GM19035 (cell line): Measurements from ENCODE around the gene SLC26A11.
A peak's percentile ranks its signal among the peaks of the same experiment; 100 is the strongest.

ENCODE experiments used
- ATAC-seq: cut with Tn5 transposase; IDR thresholded peaks from one replicate; pipeline ENCODE4 v1.9.1; 2021; ENCODE audit not compliant: unreplicated experiment

SLC26A11 gene

GRCh38 chr17:80216473-80217456, 3.5 kb upstream of the SLC26A11 start:
- ATAC-seq, result no peak

- no peak for ATAC-seq
These were observed 2.4 kb upstream of the SLC26A11 start for GRCh38 chr17:80217703-80218362.

- no peak for ATAC-seq
These were observed 1.8 kb upstream of the SLC26A11 start for GRCh38 chr17:80218391-80218790.

GRCh38 chr17:80219013-80219762, 1.0 kb upstream of the SLC26A11 start:
- ATAC-seq, result peak; percentile 68

DNA sequence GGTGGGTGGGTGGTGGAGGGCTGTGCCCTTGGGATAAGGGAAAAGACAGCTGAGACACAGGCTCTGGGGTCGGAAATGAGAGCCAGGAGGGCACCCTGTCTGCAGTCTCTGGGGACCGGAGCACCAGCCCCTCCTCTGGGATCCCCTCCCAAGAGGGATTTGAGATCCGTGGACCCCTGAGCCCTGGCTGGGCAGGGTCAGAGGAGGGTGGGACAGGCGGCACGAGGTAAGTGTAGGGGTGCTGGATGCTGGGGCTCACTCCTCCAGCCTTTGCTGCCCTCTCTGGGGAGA, 519 bp upstream of the SLC26A11 start:
- ATAC-seq, result peak; percentile 28

GRCh38 chr17:80220736-80221215, 549 bp downstream of the SLC26A11 start:
- ATAC-seq, result no peak

DNA sequence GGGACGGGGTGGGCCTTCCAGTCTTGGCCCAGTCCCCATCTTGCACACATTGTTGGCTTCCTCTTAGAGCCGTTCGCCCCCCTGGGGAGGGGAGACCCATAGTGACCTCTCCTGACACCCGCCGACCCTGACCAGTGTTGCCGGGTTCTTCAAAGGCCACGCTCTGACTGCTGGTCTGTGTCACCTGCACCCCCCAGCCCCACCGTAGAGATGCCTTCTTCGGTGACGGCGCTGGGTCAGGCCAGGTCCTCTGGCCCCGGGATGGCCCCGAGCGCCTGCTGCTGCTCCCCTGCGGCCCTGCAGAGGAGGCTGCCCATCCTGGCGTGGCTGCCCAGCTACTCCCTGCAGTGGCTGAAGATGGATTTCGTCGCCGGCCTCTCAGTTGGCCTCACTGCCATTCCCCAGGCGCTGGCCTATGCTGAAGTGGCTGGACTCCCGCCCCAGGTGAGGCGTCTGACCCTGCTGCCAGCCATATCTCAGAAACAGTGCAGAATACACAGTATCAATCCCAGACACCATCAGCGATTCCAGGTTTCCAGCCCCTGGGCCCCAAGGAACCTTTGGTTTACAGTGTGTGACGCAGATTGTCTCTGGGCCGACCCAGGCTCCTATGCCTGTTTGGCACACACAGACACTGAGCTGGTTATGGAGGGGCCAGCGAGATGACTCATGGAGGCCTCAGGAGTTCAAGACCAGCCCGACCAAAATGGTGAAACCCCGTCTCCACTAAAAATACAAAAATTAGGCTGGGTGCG, 1.3 kb downstream of the SLC26A11 start:
- no peak for ATAC-seq

GRCh38 chr17:80222376-80223141, 2.3 kb downstream of the SLC26A11 start:
- no peak for ATAC-seq

DNA sequence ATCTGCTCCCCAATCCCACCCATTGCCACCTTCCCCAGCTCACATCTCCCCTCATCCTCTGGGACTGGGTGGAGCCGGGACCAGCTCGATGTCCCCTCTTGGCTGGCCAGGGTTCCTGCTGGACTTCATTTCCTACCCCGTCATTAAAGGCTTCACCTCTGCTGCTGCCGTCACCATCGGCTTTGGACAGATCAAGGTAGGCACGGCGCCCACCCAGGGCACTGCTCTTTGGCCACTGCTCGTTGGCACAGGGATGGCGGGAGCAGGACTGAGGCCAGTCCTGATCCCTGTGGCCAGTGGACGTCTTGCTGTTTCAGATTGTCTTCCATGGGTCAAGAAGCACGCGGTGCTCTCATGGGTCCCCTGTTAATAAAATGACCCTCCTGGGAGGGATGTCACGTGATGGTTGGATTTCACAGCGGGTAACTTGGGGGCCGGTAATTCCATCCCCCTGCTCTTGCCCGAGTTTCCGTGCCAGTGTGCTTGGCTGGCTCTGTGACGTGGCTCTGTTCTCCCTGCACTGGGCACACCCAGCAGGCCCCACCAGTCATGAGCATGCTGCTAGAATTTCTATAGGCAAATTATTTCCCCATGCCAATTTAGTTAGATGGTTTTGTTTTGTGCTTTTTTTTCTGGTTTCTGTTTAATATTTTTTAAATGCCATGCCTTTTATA, 3.1 kb downstream of the SLC26A11 start:
- ATAC-seq, result no peak

- ATAC-seq, result no peak
These were observed 3.7 kb downstream of the SLC26A11 start for GRCh38 chr17:80223838-80224497.

GRCh38 chr17:80224683-80225082, 4.5 kb downstream of the SLC26A11 start:
- ATAC-seq, result no peak

DNA sequence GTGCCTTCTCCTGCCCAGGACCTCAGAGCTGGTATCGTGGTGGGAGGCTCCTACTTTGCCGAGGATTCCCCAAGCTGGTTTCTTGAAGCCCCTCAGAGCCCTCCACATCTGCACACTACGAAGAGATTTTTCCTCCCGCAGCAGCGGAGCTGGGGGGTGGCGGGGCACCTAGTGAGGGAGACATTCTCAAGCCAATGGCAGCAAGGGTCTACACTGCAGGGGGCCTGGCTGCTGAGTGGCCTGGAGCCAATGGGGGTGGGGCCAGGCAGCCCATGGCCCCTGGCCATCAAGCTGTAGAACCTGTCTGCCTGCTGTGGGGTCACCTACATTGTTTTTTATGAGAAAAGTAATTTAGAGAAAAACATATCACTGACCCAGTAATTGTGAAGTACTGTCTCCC, 5.0 kb downstream of the SLC26A11 start:
- no peak for ATAC-seq

DNA sequence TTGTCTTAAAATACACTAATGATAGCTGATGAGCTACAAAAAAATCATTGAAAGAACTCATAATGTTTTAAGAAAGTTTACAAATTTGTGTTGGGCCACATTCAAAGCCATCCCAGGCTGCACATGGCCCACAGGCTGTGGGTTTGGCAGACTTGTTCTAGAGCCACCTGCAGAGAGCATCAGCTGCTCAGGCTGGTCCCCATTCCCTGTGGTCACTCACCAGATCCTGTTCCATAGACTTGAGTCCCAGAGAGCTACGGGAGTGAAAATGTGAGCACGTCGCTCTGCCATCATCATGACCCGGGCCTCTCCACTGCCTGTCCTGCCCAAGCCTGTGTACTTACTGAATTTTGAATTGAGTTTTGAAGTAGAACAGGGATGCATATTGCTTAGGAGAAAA, 6.9 kb downstream of the SLC26A11 start:
- ATAC-seq, result no peak

DNA sequence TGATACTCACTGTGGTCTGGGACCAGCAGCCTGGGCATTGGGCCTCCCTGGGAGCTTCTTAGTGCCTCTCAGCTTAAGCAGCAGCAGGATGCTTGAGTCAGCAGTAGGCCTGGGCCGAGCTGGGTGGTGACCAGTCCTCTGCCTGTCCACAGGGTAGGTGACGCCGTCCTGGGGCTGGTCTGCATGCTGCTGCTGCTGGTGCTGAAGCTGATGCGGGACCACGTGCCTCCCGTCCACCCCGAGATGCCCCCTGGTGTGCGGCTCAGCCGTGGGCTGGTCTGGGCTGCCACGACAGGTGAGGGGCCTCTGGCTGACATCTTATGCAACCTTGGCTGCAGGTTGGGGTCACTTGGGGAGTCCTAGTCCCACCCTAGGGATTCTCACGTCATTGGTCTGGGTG, 7.4 kb downstream of the SLC26A11 start:
- no peak for ATAC-seq

DNA sequence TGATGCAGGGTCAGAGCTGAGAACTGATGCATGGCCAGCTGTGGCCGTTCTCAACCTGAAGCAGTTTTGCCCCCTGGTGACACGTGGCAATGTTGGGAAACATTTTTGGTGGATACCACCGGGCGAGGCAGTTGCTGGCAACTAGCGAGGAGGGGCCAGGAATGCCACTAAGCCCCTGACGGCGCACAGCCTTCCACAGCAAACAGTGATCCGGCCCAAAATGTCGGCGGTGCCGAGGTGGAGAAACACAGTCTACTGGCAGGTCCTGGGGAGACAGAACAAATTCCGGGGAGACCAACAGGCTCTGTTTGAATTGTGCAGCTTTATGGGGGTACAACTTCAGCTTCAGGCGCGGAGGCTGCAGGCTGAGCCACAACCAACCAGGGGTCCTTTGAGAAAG, 8.2 kb downstream of the SLC26A11 start:
- ATAC-seq, result no peak

GRCh38 chr17:80229011-80229410, 8.8 kb downstream of the SLC26A11 start:
- no peak for ATAC-seq

GRCh38 chr17:80232438-80232837, 12.2 kb downstream of the SLC26A11 start:
- ATAC-seq, result no peak

- no peak for ATAC-seq
These were observed 13.0 kb downstream of the SLC26A11 start for GRCh38 chr17:80233202-80233601.

GRCh38 chr17:80236911-80237310, 16.7 kb downstream of the SLC26A11 start:
- ATAC-seq, result no peak
